ENCODE results near the gene CEP170B. TPM values are rescaled to one million over a fixed set of nuclear protein-coding genes. Genes with fewer than 3 reads are reported as not detected.

The CEP170B gene
- total RNA-seq, 1 donor from 2014 or later = 30.3 TPM

DNA sequence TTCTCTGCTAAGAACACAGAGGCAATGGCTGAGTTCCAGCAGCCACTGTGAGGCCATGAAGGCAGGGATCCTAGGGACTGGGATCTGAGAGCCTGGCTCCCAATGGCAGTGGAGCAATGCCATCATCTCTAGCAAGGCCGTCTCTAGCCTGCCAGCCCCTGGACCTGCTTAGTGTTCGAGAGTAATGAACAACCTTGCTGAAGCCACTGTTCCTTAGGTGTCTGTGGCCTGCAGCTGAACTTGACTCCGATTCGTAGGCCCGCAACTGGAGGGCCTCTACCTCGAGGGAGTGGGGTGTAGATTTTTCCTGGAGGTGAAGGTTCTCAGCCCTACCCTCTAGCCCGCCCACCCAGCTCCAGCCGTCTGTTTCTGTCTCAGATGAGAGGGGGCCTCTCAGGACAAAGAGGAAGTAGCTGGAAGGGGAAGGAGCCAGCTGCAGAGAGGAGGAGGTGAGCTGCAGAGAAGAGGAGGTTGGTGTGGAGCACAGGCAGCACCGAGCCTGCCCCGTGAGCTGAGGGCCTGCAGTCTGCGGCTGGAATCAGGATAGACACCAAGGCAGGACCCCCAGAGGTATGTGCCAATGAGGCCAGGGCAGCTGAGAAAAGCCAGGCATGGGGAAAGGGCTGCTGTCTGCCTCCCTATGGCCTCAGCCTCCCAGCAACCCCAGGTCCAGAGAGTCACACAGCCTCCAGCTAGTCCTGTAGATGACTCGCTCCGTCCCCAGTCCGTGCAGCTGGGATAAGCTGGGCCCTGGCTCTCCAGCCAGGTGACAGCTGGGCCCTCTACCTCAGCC lies 59.5 kb downstream of the CEP170B start, which contains the start of gene PLD4:
TSS of gene PLD4 (plus strand) at position 459 of the 793 bp plus-strand sequence. CDS start 2,262 bp downstream, outside the sequence.
- H3K27me3 ChIP-seq = no peaks in the 10 kb centered on the region
- intact Hi-C loops (cut with DNase I) = no loop called here
- TF ChIP-seq, protein P1, sequence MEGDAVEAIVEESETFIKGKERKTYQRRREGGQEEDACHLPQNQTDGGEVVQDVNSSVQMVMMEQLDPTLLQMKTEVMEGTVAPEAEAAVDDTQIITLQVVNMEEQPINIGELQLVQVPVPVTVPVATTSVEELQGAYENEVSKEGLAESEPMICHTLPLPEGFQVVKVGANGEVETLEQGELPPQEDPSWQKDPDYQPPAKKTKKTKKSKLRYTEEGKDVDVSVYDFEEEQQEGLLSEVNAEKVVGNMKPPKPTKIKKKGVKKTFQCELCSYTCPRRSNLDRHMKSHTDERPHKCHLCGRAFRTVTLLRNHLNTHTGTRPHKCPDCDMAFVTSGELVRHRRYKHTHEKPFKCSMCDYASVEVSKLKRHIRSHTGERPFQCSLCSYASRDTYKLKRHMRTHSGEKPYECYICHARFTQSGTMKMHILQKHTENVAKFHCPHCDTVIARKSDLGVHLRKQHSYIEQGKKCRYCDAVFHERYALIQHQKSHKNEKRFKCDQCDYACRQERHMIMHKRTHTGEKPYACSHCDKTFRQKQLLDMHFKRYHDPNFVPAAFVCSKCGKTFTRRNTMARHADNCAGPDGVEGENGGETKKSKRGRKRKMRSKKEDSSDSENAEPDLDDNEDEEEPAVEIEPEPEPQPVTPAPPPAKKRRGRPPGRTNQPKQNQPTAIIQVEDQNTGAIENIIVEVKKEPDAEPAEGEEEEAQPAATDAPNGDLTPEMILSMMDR (IDR thresholded peaks at IDR 0.05) = no peak
- H3K4me3 ChIP-seq = no peak within 1 kb of the TSS
- H3K9me3 ChIP-seq = no peaks in the 10 kb centered on the region
- peak; percentile 43 for ATAC-seq
- no peak for DNase-seq
- H3K27ac ChIP-seq = no peak within 1 kb of the TSS
- H3K36me3 ChIP-seq = no peaks in the 10 kb centered on the region
- H3K4me1 ChIP-seq = no peaks in the 10 kb centered on the region

DNA sequence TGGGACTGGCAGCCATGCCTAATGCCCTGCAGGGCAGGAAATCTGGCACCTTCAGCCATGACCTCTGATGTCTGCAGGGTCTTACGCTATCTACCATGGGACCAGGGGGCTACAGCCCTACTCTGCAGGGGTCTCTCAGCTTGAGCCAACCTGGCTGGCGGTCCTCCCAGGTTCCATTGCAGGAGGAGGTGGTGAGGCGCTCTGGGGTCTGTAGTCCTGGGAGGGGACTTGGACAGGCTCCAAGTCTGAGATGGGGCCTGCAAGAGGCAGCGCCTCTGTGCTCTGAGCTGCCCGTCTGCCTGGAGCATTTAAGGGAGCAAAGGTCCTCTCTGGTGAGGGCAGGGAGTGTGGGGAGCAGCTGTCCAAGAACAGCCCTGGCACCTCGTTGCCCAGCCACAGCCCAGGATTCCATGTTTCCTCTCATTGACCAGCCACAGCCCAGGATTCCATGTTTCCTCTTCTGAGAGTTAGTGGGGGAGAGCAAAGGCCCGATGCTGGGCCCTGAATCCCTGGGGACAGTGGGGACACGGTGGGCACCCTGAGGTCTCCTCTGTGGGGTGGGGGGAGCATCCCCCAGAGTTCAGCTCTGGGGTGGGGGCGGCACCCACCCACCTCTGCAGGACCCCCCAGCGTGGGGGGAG lies 60.3 kb downstream of the CEP170B start:
- no peaks in the 10 kb centered on the region for H3K4me1 ChIP-seq
- intact Hi-C loops (cut with DNase I) = no loop called here
- no peaks in the 10 kb centered on the region for H3K36me3 ChIP-seq
- DNase-seq (no peak), ATAC-seq (no peak)
- H3K27me3 ChIP-seq = no peaks in the 10 kb centered on the region
- TF ChIP-seq, protein P1 (IDR thresholded peaks at IDR 0.05) = no peak
- H3K9me3 ChIP-seq = no peaks in the 10 kb centered on the region
- no peak overlapping the region for H3K4me3 ChIP-seq
- H3K27ac ChIP-seq = no peak overlapping the region

DNA sequence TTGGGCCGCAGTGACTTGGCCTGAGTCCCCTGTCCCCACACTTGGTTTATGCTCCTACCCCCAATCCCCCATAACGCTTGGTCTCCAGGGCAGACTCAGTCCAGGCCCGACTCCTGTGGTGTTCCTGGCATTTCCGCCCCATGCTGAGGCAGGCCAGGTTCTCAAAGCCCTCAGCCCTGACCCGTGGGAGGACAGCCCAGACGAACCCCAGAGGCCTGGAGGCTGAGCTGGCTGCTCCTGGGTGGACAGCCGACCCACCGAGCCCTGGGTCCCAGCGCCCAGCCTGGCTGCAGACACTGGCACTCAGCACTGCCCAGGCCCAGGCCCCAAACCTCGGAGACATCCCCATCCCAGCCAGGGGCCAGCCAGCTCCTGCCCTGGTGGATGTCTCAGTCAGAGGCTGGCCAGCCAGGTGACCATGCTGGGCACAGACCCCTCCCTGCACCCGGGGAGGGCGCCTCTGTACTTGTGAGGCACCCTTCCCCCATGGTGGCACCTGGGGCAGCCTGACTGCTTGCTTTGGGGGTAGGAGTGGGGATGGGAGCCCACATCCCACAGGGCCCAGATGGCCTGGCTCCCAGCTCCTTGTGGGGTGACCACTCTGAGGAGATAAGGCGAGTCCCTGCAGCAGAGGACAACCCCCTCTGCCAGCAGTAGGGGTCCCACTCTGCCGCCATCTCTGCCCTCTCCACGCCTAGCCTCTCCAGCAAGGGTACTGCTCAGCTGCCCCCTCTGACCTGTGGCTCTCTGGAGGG lies 61.0 kb downstream of the CEP170B start:
- no peaks in the 10 kb centered on the region for H3K36me3 ChIP-seq
- no peak overlapping the region for H3K27ac ChIP-seq
- no peaks in the 10 kb centered on the region for H3K4me1 ChIP-seq
- no peak for DNase-seq
- H3K27me3 ChIP-seq = no peaks in the 10 kb centered on the region
- ATAC-seq = no peak
- intact Hi-C loops (cut with DNase I) = no loop called here
- no peaks in the 10 kb centered on the region for H3K9me3 ChIP-seq
- no peak overlapping the region for H3K4me3 ChIP-seq
- TF ChIP-seq, protein P1 (IDR thresholded peaks at IDR 0.05) = no peak

DNA sequence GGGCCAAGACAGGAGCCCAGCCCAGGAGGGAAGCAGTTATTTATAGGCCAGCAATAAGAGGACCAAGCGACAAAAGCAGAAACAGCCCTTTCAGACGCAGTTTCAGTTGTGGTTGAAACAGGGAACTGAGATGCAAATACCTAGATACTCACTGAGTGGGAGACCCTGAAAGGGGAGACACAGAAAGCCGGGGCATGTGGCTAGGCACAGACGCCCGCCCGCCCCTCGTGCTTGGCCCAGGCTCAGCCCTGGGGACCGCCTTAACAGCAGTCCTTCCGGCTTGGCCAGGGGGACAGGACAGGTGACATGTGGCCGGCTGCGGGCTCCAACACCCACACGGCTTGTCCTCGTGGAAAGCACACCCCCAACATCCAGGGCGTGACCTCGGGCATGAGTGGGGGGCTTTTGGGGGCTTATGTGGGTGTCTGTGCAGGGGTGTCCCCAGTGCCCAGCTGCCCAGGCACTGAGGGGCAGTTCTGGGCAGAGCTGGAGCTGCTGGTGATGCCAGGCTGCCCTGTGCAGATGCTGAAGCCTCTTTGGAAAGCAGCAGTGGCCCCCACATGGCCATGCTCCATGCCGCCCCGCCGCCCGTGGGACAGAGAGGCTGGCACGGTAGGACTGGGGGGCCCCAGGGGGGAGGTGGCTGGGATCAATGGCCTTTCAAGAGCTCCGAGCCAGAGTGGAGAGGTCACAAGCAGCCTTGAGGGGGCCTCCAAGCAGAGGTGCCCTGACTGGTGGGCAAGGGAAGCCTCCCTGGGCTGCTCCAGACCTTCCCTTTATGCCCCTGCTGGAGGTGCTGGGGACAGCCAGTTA lies 61.8 kb downstream of the CEP170B start:
- Histone ChIP-seq H3K36me3 (no peaks in the 10 kb centered on the region), H3K4me3 (no peak overlapping the region), H3K27me3 (no peaks in the 10 kb centered on the region), H3K9me3 (no peaks in the 10 kb centered on the region), H3K4me1 (no peaks in the 10 kb centered on the region), H3K27ac (no peak overlapping the region)
- DNase-seq (no peak), ATAC-seq (no peak)
- intact Hi-C loops (cut with DNase I) = no loop called here
- TF ChIP-seq, protein P1 (IDR thresholded peaks at IDR 0.05) = no peak

DNA sequence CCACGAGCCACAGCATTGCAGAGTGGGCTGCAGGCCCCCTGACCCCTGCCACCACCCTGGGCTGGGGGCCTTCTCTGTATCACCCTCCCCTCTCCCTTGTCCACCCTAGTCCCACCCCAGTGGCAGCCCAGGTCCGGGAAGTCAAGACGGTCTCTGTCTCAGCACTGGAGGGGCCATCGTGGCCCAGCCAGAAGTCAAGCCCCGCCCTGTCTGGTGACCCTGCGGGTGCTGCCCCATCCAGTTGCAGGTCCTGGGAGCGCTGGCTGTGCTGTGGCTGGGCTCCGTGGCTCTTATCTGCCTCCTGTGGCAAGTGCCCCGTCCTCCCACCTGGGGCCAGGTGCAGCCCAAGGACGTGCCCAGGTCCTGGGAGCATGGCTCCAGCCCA lies 62.4 kb downstream of the CEP170B start:
- TF ChIP-seq, protein P1 (IDR thresholded peaks at IDR 0.05) = no peak
- Histone ChIP-seq H3K4me1 (no peaks in the 10 kb centered on the region), H3K27me3 (no peaks in the 10 kb centered on the region), H3K4me3 (no peak overlapping the region), H3K27ac (no peak overlapping the region), H3K9me3 (no peaks in the 10 kb centered on the region), H3K36me3 (no peaks in the 10 kb centered on the region)
- DNase-seq (no peak), ATAC-seq (no peak)
- intact Hi-C loops (cut with DNase I) = no loop called here

All from upper lobe of right lung (tissue), 1 donor.